ENCODE data around the gene ANKH.

ANKH gene

GRCh38 chr5:14787801-14788579 lies 83.6 kb downstream of the ANKH start:
- DNase-seq: no peak

GRCh38 chr5:14783691-14784090 lies 87.9 kb downstream of the ANKH start:
- no peak for DNase-seq

GRCh38 chr5:14782591-14782990 lies 89.0 kb downstream of the ANKH start:
- DNase-seq: no peak

GRCh38 chr5:14781106-14781505 lies 90.5 kb downstream of the ANKH start:
- DNase-seq: no peak

- DNase-seq: peak; percentile 40
Measured at GRCh38 chr5:14779975-14780374, 91.6 kb downstream of the ANKH start.

DNA sequence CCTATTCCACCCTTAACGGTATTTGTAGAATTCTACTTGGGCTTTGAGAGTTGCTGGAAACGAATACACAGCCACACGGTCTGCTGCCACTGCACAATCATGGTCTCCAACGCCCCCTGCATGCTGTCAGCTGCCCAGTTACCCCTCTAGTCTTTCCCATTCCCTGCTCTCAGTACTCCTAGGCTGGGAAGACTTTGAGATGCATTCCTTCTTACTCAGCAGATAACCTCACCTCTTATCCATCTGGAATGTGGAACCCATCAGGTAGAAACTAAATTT lies 92.8 kb downstream of the ANKH start:
- no peak for DNase-seq

DNA sequence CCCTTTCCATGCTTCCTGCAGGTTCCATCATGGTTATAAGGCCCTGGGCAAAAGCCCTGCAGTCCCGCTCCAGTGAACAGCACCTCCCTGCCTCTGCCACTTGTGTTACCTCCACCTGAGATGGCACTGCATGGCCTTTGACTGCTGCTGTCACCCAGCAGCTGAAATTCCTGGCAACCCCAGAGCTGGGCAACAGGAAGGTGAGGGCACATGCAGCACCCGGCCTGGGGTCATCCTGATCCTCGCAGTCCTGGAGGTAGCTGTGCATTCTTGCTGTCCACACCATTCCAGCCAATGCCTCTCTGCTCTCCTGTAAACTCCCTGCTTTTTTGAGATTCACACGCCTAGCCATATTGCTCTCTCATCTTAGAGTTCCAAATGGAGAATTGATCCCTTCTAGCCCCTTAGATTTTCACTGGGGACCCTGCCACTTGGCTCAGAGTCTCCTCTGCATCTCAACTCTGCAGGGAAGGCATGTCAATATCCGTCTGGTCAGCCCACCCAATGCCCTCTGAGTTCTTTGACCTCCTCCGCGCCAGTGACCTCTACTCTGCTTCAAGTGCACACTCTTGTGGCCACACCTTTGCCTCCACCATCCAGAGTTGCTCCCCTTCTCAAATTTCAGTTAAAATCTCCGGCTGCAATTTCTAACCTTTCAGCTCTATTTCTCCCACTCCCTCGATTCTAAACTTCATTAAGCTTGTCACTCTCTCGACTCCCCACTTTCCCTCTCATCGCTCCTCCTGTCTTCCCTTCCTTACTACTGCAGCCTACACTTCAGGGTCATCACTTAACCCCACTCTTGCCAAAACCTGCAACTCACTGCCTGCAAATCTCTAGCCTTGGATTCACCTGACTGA lies 93.4 kb downstream of the ANKH start:
- DNase-seq: no peak

DNA sequence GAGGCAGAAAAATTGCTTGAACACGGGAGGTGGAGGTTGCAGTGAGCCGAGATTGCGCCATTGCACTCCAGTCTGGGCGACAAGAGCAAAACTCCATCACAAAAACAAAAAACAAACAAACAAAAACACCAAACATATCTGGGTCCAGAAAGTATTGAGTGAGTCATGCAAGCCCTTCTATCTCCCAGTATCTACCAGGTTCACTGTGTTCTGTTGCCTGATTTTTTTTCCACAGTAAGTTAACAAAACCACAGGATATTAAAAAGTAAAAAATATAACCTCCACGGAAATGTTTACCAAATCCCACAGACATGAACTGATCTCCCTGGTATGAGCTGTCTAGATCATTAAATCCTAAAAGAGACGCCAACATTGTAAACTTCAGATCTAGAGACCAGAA lies 94.4 kb downstream of the ANKH start:
- DNase-seq: no peak

DNA sequence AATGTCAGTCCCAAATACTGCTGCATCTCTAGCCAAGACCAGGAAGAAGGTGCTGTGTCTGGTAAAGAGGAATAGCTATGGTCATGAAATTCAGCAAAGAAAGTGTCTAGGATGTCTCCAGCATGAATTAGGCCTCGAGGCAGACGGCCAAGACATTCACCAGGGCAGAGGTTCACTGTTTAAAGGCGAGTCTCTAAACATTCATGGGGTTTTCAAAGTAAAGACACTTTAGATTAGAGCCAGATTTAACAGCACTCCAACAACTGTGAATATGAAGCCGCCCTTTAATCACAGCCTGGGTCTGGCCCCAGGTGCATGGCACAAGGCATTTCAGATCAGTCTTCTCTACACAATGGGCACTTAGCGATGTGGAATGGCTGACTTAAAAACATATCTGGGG lies 95.0 kb downstream of the ANKH start:
- DNase-seq: no peak

DNA sequence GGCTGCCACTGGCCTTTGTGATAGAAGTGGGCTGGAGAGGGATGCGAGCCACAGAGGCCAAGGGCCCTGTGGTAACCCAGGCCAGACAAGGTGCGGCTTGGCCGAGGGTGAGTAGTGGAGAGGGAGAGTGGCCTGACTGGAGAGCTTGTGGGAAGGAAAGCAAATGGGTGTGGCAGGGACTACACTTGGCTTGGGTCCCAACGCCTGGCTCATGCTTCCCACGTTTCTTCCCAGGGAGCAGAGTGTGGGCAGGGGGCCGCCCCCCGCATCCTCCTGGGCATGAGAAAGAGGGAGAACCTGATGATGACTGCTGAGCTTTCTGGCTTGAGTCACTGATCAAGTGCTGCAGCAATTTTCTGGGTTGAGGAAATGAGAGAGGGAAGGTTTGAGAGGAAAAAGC lies 95.7 kb downstream of the ANKH start:
- peak; percentile 11 for DNase-seq

GRCh38 chr5:14773588-14773987 lies 98.0 kb downstream of the ANKH start:
- DNase-seq: peak; percentile 37

GRCh38 chr5:14771972-14772371 lies 99.6 kb downstream of the ANKH start:
- DNase-seq: no peak

DNA sequence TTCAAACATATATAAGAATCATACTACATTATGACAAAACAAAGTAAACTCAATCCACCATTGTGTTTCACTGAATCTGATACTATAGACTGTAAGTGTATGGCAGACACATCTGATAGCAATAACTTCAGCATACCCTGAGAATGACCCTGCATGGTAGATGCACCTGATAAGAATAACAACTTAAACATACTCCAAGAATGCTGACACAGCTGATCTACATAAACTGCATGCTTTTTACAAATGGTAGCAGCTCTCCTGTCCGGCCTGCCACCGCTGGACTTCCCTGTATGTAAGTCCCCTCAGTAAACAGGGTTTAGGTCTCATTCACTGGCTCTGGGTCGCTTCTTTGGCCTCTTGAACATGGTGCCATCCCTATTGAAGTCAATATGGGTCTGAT lies 100.4 kb downstream of the ANKH start:
- no peak for DNase-seq

- no peak for DNase-seq
Measured at GRCh38 chr5:14768508-14769365, 102.8 kb downstream of the ANKH start.

- peak; percentile 92 for DNase-seq
Measured at GRCh38 chr5:14767735-14768507, 103.7 kb downstream of the ANKH start.

GRCh38 chr5:14767053-14767452 lies 104.5 kb downstream of the ANKH start:
- no peak for DNase-seq

- DNase-seq: no peak
Measured at GRCh38 chr5:14766584-14766983, 105.0 kb downstream of the ANKH start.

- no peak for DNase-seq
Measured at GRCh38 chr5:14765587-14765986, 106.0 kb downstream of the ANKH start.

DNA sequence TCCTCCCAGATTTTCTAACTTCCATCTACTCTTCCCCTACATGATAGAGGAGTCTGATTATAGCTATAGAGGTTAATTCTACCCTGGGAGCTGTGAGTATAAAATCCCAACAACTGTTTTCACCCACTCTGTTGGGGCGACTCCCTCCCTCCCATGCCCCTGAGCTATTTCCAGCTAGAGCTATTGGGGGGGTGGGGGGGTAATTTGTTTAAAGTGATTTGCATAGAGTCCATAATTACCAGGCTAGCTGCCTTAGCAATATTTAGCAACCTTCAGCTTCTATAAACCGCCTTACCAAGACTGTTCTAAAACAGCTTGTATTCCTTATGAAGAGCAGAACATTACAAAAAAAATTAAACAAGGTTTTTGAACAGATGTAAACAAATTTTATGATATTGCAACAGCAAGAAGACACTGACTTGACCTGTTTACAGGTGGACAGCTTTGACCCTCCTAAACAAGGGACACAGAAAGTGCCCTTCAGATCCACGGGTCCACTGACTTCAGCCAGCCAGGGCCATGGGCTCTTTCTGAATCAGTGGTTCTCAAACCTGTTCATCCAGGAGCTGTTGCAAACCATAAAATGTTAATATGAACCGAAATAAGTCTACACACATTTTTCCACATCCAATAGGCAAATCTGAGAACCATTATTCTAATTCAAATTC lies 108.9 kb downstream of the ANKH start:
- no peak for DNase-seq

GRCh38 chr5:14760548-14761002 lies 111.0 kb downstream of the ANKH start:
- DNase-seq: no peak

DNA sequence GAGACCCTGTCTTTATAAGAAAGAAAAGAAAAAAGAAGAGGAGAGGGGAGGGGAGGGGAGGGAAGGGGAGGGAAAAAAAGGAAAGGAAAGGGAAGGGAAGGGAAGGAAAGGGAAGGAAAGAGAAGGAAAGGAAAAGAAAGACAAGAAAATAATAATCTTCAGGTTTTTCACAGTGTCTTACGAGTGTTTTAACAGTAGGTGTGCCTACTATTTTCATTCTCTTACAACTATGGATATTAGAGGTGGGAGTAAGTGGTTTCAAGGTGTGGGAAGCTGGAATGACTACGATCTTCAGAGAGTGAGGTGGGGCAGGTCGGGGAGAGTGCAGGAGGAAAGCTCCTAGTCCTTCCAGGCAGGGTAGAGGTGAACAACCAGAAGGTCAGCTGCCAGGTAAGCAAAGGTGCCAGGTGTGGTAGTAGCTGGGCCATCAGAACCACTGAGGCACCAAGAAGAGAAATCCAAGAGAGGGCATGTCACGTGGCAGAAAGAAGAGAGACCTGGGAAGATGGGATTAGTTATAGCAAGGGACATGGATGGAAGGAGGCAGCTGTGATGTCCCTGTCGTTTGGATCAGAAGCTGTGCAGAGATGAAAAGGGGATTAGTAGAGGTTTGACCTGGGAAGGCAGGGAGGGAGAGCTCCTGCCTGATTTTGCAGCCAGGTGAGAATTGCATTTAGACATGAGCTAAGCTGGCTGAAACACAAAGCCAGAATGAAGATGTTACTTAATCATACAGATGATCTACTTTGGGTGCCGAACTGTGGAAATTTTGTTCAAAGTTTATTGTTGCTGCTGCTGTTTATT lies 111.6 kb downstream of the ANKH start:
- DNase-seq: no peak

Data from DMS153 (cell line).